Colonic mucosa (tissue), 4 donors: Measurements from ENCODE around the gene NUCB1. TPM values are rescaled to one million over a fixed set of nuclear protein-coding genes. Genes with fewer than 3 reads are reported as not detected.

Experiments used
- DNase-seq: peaks from one replicate; pipeline ENCODE4 v3.0.0-alpha.2; 2020
- H3K27ac ChIP-seq: fragments of 200-600 bp; one replicate; pipeline ENCODE4 v1.8.0; 2021
- H3K27me3 ChIP-seq: fragments of 200-600 bp; one replicate; pipeline ENCODE4 v1.8.0; 2021
- H3K36me3 ChIP-seq: fragments of 200-600 bp; one replicate; pipeline ENCODE4 v1.8.0; 2021
- H3K4me1 ChIP-seq: fragments of 200-600 bp; one replicate; pipeline ENCODE4 v1.8.0; 2021; ENCODE audit warnings: mild to moderate bottlenecking
- H3K4me3 ChIP-seq: fragments of 200-600 bp; one replicate; pipeline ENCODE4 v1.8.0; 2021
- H3K9ac ChIP-seq, 2 donors: one replicate each; pipeline ENCODE4 v1.7.0; 2013; ENCODE audit warnings: control low read depth in 2 of 2, low read depth in 2 of 2, low read length in 2 of 2
- H3K9me3 ChIP-seq: fragments of 200-600 bp; one replicate; pipeline ENCODE4 v1.8.0; 2021
- CTCF ChIP-seq: fragments of 200-600 bp; IDR thresholded peaks from one replicate; pipeline ENCODE4 v1.8.0; 2022; ENCODE audit warnings: antibody characterized with exemption, mild to moderate bottlenecking
- intact Hi-C: fragments of 100-400 bp; cut with DNase I; formaldehyde crosslinking; loops from one replicate; pipeline ENCODE4 v1.14.1; 2022
- total RNA-seq, 2 donors: library from RNA; stranded (reverse); fragmentation: NEBNext Ultra II Directional in 1 of 2; extraction: Animal tissue kit (Norgen Biotek cat#: 25700) in 1 of 2; gene quantifications; one replicate each; pipeline ENCODE4 v1.2.1, GENCODE V29; 2021
- donor health status: healthy.
- donor health status: DM: no; HTN: no; CAD: no.
- donor health status: DM: no; HTN: no; CAD: no.

NUCB1 gene
- total RNA-seq, 2 donors from 2014 or later = 180 to 184 TPM

GRCh38 chr19:48943081-48943480 is 43.0 kb downstream of the NUCB1 start:
- DNase-seq = no peak
- intact Hi-C loops = no loop called here
- Histone ChIP-seq H3K4me1 (no peaks in the 10 kb centered on the region), H3K36me3 (no peaks in the 10 kb centered on the region), H3K9me3 (no peaks in the 10 kb centered on the region), H3K4me3 (no peak overlapping the region), H3K27me3 (no peaks in the 10 kb centered on the region), H3K9ac (no peak overlapping the region), H3K27ac (no peak overlapping the region)
- no peak for TF ChIP-seq CTCF

GRCh38 chr19:48945415-48945814 is 45.3 kb downstream of the NUCB1 start:
- Histone ChIP-seq H3K36me3 (no peaks in the 10 kb centered on the region), H3K27ac (no peak overlapping the region), H3K27me3 (no peaks in the 10 kb centered on the region), H3K4me3 (no peak overlapping the region), H3K9me3 (no peaks in the 10 kb centered on the region), H3K9ac (no peak overlapping the region), H3K4me1 (no peaks in the 10 kb centered on the region)
- TF ChIP-seq CTCF = no peak
- intact Hi-C loops = no loop called here
- no peak for DNase-seq

GRCh38 chr19:48945817-48946216 is 45.7 kb downstream of the NUCB1 start:
- TF ChIP-seq CTCF = no peak
- intact Hi-C loops = no loop called here

GRCh38 chr19:48946463-48947257 is 46.5 kb downstream of the NUCB1 start:
- Histone ChIP-seq H3K9ac (no peak overlapping the region), H3K4me1 (no peaks in the 10 kb centered on the region), H3K36me3 (no peaks in the 10 kb centered on the region), H3K4me3 (no peak overlapping the region), H3K27me3 (no peaks in the 10 kb centered on the region), H3K27ac (no peak overlapping the region), H3K9me3 (no peaks in the 10 kb centered on the region)
- DNase-seq = no peak
- no peak for TF ChIP-seq CTCF
- intact Hi-C loops = no loop called here

More at GRCh38 chr19:48945817-48946216, 45.7 kb downstream of the NUCB1 start:
- H3K9me3 ChIP-seq = no peaks in the 10 kb centered on the region
- no peaks in the 10 kb centered on the region for H3K36me3 ChIP-seq
- H3K9ac ChIP-seq = no peak overlapping the region
- no peak overlapping the region for H3K27ac ChIP-seq
- no peaks in the 10 kb centered on the region for H3K4me1 ChIP-seq
- no peak overlapping the region for H3K4me3 ChIP-seq
- no peaks in the 10 kb centered on the region for H3K27me3 ChIP-seq
- no peak for DNase-seq

GRCh38 chr19:48947258-48947542 is 47.1 kb downstream of the NUCB1 start:
- no peak for DNase-seq
- no peak for TF ChIP-seq CTCF
- H3K27me3 ChIP-seq = no peaks in the 10 kb centered on the region
- no peaks in the 10 kb centered on the region for H3K36me3 ChIP-seq
- no peaks in the 10 kb centered on the region for H3K9me3 ChIP-seq
- no peaks in the 10 kb centered on the region for H3K4me1 ChIP-seq
- intact Hi-C loops = no loop called here
- no peak overlapping the region for H3K27ac ChIP-seq
- no peak overlapping the region for H3K4me3 ChIP-seq
- H3K9ac ChIP-seq = no peak overlapping the region
